K562 (cell line): ENCODE measurements around the gene PHF10. TPM values are rescaled to one million over a fixed set of nuclear protein-coding genes. Genes with fewer than 3 reads are reported as not detected.

Source experiments
- ARID4B ChIP-seq: sonication (generic); formaldehyde crosslinking; IDR thresholded peaks from 2 replicates; pipeline ENCODE4 v1.8.0; 2022; ENCODE audit warnings: mild to moderate bottlenecking, missing genetic modification reagents
- ATF6 ChIP-seq: sonication (generic); formaldehyde crosslinking; IDR thresholded peaks from 2 replicates; pipeline ENCODE4 v1.4.0; 2020; ENCODE audit warnings: mild to moderate bottlenecking, missing genetic modification reagents
- CEBPZ ChIP-seq: fragments of 150-350 bp; IDR thresholded peaks from 2 replicates; pipeline ENCODE4 v1.6.1; 2014; ENCODE audit warnings: low read depth, mild to moderate bottlenecking, low read length, borderline replicate concordance
- CHD1 ChIP-seq: fragments of 200-600 bp; sonication (generic); IDR thresholded peaks from one replicate; pipeline ENCODE4 v1.6.1; 2012; ENCODE audit warnings: mild to moderate bottlenecking, moderate library complexity, low read length, inconsistent platforms
- ETV5 ChIP-seq: sonication (generic); formaldehyde crosslinking; IDR thresholded peaks from 2 replicates; pipeline ENCODE4 v1.4.0; 2020; ENCODE audit warnings: low read depth, mild to moderate bottlenecking, missing genetic modification reagents
- HEY1 ChIP-seq: fragments of 250-450 bp; sonication (Bioruptor Pico); IDR thresholded peaks from 2 replicates; pipeline ENCODE4 v1.5.0; 2020; ENCODE audit warnings: mild to moderate bottlenecking, moderate library complexity, borderline replicate concordance
- IRF9 ChIP-seq: fragments of 450-650 bp; IDR thresholded peaks from 2 replicates; pipeline ENCODE4 v1.6.1; 2016; ENCODE audit warnings: missing biosample characterization, missing genetic modification characterization
- KAT2B ChIP-seq: IDR thresholded peaks from one replicate; pipeline ENCODE4 v1.6.1; 2012; ENCODE audit warnings: low read depth, mild to moderate bottlenecking, control low read depth, inconsistent platforms, low read length, moderate library complexity
- KDM1A ChIP-seq, 2 experiments: fragments of 450-650 bp; IDR thresholded peaks; 2 replicates each; pipeline ENCODE4 v1.6.1; 2016; ENCODE audit warnings: mild to moderate bottlenecking in 2 of 2
- MLX ChIP-seq, 2 experiments: fragments of 450-650 bp in 1 of 2; sonication (generic) in 1 of 2; formaldehyde crosslinking; conservative IDR thresholded peaks; 2 replicates each; pipeline versions ENCODE4 v1.4.0 to v1.8.1; 2020 to 2022; ENCODE audit warnings: mild to moderate bottlenecking in 1 of 2, missing genetic modification reagents in 1 of 2
- POLR2AphosphoS5 ChIP-seq: IDR thresholded peaks from 2 replicates; pipeline ENCODE4 v1.6.1; 2011; ENCODE audit warnings: mild to moderate bottlenecking, low read depth, low read length, moderate library complexity; ENCODE audit not compliant: control insufficient read depth, insufficient read depth
- PTTG1 ChIP-seq: fragments of 450-650 bp; IDR thresholded peaks from 2 replicates; pipeline ENCODE4 v1.6.1; 2016; ENCODE audit warnings: low read depth, mild to moderate bottlenecking, missing genetic modification characterization, missing compliant biosample characterization
- SETDB1 ChIP-seq: IDR thresholded peaks from one replicate; pipeline ENCODE4 v1.6.1; 2012; ENCODE audit warnings: low read length, control low read depth, inconsistent platforms
- ZNF24 ChIP-seq: fragments of 450-650 bp; IDR thresholded peaks from 2 replicates; pipeline ENCODE4 v1.6.1; 2016
- polyA plus RNA-seq, 8 experiments: library from polyadenylated mRNA; depleted of rRNA in 4 of 8; stranded (reverse) in 5 of 8; unstranded in 3 of 8; fragments of >200 nt; fragmentation: Nextera tagmentation in 2 of 8; fragmentation: Illumina TruSeq in 1 of 8; extraction: Ambion mirVana in 2 of 8; extraction: Trizol in 1 of 8; gene quantifications; 2 replicates each; pipeline versions ENCODE4 v1.2.1 to v1.2.3, GENCODE V29; 2011 to 2014; ENCODE audit warnings: inconsistent platforms in 1 of 8, missing spikeins in 1 of 8
- total RNA-seq, 7 experiments: library from RNA; depleted of rRNA in 6 of 7; stranded (reverse); fragments of >200 nt in 6 of 7; fragmentation: Illumina TruSeq in 2 of 7; extraction: Trizol in 2 of 7; gene quantifications; 2 replicates each; pipeline versions ENCODE4 v1.2.1 to v1.2.3, GENCODE V29; 2011 to 2021; ENCODE audit warnings: low replicate concordance in 1 of 7

The PHF10 gene
- total and polyA plus RNA-seq, 9 of the 15 experiments (the other 6 are each of a cell fraction or from before 2014, with no cell fraction given) = 23.9 to 88.9 (median 46.0) TPM

GRCh38 chr6:169751242-169752073, 27.2 kb upstream of the PHF10 start, which contains the start of the genes DYNLT2 and ERMARD (continued):
- TF ChIP-seq ARID4B (CRISPR knock-in tag) (peak; percentile 80), IRF9 (tag) (no peak), ZNF24 (no peak; the same call in none of the 2 replicates), CEBPZ (no peak), CHD1 (peak; percentile 76), ETV5 (CRISPR knock-in tag) (peak; percentile 99), PTTG1 (tag) (no peak), HEY1 (CRISPR knock-in tag) (no peak), MLX (CRISPR knock-in tag; conservative IDR thresholded peaks at IDR 0.05) (0 out of 4 replicates have a peak, but pooled peaks of 1 of the 2 experiments have one; percentile 63), KAT2B (no peak), POLR2AphosphoS5 (peak; percentile 96), KDM1A (IDR thresholded peaks at IDR 0.05) (no peak), ATF6 (CRISPR knock-in tag) (peak; percentile 91), SETDB1 (no peak)
